ENCODE data around the gene SLC44A5.

DNA sequence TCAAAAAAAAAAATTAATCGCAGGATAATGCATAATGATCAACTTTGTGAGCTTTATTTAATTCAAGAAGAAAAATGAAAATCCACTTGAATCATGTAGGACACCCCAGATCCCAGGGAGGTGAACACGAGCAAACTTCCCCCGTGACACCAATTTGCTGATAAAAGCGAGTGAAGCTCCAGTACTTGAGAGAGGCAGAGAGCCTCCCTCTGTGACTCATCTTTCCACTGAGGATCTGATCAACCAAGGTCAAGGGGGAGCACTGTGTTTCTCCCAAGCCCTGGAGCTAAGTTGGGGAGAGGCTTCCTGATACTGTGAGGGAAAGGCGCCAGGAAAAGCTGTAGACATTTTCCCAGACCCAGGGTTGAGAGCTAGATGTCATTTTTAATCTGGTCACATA, 160.9 kb downstream of the SLC44A5 start:
- TF ChIP-seq, protein P1, sequence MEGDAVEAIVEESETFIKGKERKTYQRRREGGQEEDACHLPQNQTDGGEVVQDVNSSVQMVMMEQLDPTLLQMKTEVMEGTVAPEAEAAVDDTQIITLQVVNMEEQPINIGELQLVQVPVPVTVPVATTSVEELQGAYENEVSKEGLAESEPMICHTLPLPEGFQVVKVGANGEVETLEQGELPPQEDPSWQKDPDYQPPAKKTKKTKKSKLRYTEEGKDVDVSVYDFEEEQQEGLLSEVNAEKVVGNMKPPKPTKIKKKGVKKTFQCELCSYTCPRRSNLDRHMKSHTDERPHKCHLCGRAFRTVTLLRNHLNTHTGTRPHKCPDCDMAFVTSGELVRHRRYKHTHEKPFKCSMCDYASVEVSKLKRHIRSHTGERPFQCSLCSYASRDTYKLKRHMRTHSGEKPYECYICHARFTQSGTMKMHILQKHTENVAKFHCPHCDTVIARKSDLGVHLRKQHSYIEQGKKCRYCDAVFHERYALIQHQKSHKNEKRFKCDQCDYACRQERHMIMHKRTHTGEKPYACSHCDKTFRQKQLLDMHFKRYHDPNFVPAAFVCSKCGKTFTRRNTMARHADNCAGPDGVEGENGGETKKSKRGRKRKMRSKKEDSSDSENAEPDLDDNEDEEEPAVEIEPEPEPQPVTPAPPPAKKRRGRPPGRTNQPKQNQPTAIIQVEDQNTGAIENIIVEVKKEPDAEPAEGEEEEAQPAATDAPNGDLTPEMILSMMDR (conservative IDR thresholded peaks at IDR 0.05; ENCODE audit: low read length): no peak
- no peak for TF ChIP-seq EZH2phosphoT487 (IDR thresholded peaks at IDR 0.05; ENCODE audit: borderline replicate concordance)
